ENCODE data around the gene ZC2HC1C. TPM values are rescaled to one million over a fixed set of nuclear protein-coding genes. Genes with fewer than 3 reads are reported as not detected.
"Not testable (repeated sequence)": the region's sequence is repeated elsewhere in the genome, so short reads cannot be mapped to it uniquely, and the experiment has no call there.

Gene ZC2HC1C
- total RNA-seq, 4 donors from 2014 or later, result 4.4 to 8.0 (median 5.1) TPM

DNA sequence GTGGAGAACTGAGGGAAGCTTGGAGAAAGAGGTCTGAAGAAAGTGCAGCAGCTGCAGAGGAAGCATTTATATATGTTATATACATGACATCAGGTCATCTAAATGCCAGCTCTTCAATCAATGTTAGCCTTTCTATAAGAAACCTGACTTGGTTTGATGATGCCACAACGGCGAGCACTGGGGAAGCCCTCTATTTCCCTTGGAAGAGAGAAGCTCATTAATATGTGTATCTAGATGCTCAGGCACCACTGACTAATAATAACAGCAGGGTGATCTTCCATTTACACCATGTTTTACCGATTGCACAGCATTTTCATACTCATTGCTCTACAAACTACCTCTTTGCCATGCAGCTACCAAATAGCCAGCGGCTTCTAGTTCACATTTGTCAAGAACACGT lies 6.4 kb upstream of the ZC2HC1C start:
- Histone ChIP-seq H3K4me1 (peaks cover 0 to 33% (median 8%) of the 10 kb centered on the region in 3 donors), H3K4me3 (peak overlapping the region; percentile 70 to 86), H3K27me3 (no peaks in the 10 kb centered on the region), H3K36me3 (no peaks in the 10 kb centered on the region), H3K9me3 (no peaks in the 10 kb centered on the region), H3K27ac (peak overlapping the region in 2 of 4 donors; percentile 82 to 86)
- no peak for TF ChIP-seq POLR2A (IDR thresholded peaks at IDR 0.05)
- no peak for TF ChIP-seq EP300 (IDR thresholded peaks at IDR 0.05)
- TF ChIP-seq CTCF (IDR thresholded peaks at IDR 0.05), result no peak
- TF ChIP-seq POLR2AphosphoS5 (IDR thresholded peaks at IDR 0.05), result no peak
- ATAC-seq, result no peak
- 18 to 20% methylated on average over 5 of the region's 5 CpGs for WGBS, 2 donors (ENCODE audit: low coverage in 1 of 2)

DNA sequence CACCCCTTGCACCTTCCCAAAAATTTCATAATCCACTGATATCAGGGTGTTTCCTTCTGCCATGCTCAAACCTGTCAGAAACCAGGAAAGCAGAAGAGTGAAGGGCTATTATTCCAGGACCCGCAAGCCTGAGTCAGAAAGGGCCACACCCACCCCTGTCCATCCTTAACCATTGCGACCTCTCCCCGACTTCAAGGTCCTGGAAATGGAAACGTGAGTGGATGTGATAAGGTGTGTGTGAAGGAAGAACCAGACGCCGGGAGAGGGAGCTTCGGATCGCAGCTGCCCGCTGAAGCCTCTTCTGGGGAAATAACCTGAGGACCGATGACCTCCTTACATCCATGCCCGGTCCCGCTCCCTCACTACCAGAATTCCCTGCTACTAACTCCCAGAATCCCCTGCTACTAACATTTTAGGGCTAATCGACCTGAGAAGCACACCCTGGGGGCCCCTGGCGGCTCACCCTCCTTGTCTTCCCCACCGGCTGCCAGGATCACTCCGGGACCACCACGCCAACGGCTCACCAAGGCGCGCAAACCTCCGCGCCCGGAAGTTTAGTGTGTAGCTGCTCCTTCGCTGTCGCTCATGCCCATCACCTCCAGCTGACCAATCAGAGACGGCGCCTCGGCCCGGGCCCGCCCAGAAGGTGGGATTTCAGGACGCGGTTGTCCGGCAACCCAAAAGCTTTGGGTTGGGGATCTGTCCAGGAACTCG lies 5.8 kb upstream of the ZC2HC1C start, which contains the start of gene ACYP1:
TSS of gene ACYP1 (minus strand) at position 534 of the 714 bp plus-strand sequence. CDS start at position 63, 471 bp downstream.
- Histone ChIP-seq H3K27ac (peak within 1 kb of the TSS; percentile 51 to 86 (median 80)), H3K36me3 (no peaks in the 10 kb centered on the region), H3K27me3 (no peaks in the 10 kb centered on the region), H3K4me3 (peak within 1 kb of the TSS; percentile 70 to 86), H3K4me1 (peaks cover 0 to 39% (median 12%) of the 10 kb centered on the region in 3 donors), H3K9me3 (no peaks in the 10 kb centered on the region)
- 0% methylated on average over 4 to 16 of the region's 34 CpGs for WGBS, 2 donors (ENCODE audit: low coverage in 1 of 2)
- peak; percentile 95 for ATAC-seq
- TF ChIP-seq POLR2AphosphoS5 (IDR thresholded peaks at IDR 0.05) (peak; percentile 30), EP300 (IDR thresholded peaks at IDR 0.05) (no peak), CTCF (IDR thresholded peaks at IDR 0.05) (peak in 1 of 4 experiments; percentile 11), POLR2A (IDR thresholded peaks at IDR 0.05) (peak in 1 of 2 donors; percentile 17)

GRCh38 chr14:75064205-75064567 lies 5.3 kb upstream of the ZC2HC1C start:
- Histone ChIP-seq H3K4me3 (peak overlapping the region; percentile 70 to 86), H3K36me3 (no peaks in the 10 kb centered on the region), H3K4me1 (peaks cover 0 to 39% (median 12%) of the 10 kb centered on the region in 3 donors), H3K27me3 (no peaks in the 10 kb centered on the region), H3K9me3 (no peaks in the 10 kb centered on the region), H3K27ac (peak overlapping the region in 3 of 4 donors; percentile 79 to 86 (median 82))
- TF ChIP-seq CTCF (IDR thresholded peaks at IDR 0.05), result no peak
- no peak for TF ChIP-seq POLR2A (IDR thresholded peaks at IDR 0.05)
- no peak for TF ChIP-seq EP300 (IDR thresholded peaks at IDR 0.05)
- no peak for TF ChIP-seq POLR2AphosphoS5 (IDR thresholded peaks at IDR 0.05)
- WGBS, 2 donors (ENCODE audit: low coverage in 1 of 2), result 0 to 74% methylated on average over 1 to 5 of the region's 8 CpGs
- ATAC-seq, result no peak

- 100% methylated on average over 2 of the region's 3 CpGs; no CpG with 5 or more reads in 1 of the 2 donors for WGBS, 2 donors (ENCODE audit: low coverage in 1 of 2)
- no peaks in the 10 kb centered on the region for H3K9me3 ChIP-seq
- TF ChIP-seq POLR2A (IDR thresholded peaks at IDR 0.05) (no peak), POLR2AphosphoS5 (IDR thresholded peaks at IDR 0.05) (no peak), CTCF (IDR thresholded peaks at IDR 0.05) (no peak), EP300 (IDR thresholded peaks at IDR 0.05) (no peak)
- H3K36me3 ChIP-seq, result no peaks in the 10 kb centered on the region
- H3K27ac ChIP-seq, result no peak overlapping the region
- peaks cover 0 to 57% (median 18%) of the 10 kb centered on the region in 3 donors for H3K4me1 ChIP-seq
- no peak overlapping the region for H3K4me3 ChIP-seq
- no peak for ATAC-seq
- H3K27me3 ChIP-seq, result no peaks in the 10 kb centered on the region
Measured at GRCh38 chr14:75066691-75067090, 2.8 kb upstream of the ZC2HC1C start.

GRCh38 chr14:75067212-75067611 lies 2.2 kb upstream of the ZC2HC1C start:
- no peak for ATAC-seq
- Histone ChIP-seq H3K4me1 (peaks cover 0 to 57% (median 18%) of the 10 kb centered on the region in 3 donors), H3K27ac (peak overlapping the region in 3 of 4 donors; percentile 86 to 89 (median 89)), H3K4me3 (no peak overlapping the region), H3K36me3 (no peaks in the 10 kb centered on the region), H3K27me3 (no peaks in the 10 kb centered on the region), H3K9me3 (no peaks in the 10 kb centered on the region)
- TF ChIP-seq POLR2A (IDR thresholded peaks at IDR 0.05) (no peak), EP300 (IDR thresholded peaks at IDR 0.05) (no peak), POLR2AphosphoS5 (IDR thresholded peaks at IDR 0.05) (no peak), CTCF (IDR thresholded peaks at IDR 0.05) (no peak)
- WGBS, 2 donors (ENCODE audit: low coverage in 1 of 2), result 94 to 100% methylated on average over 1 of the region's 1 CpG

- not testable (repeated sequence) for H3K9me3 ChIP-seq, H3K36me3 ChIP-seq, ATAC-seq, H3K27me3 ChIP-seq
- peaks cover 0 to 56% (median 18%) of the 10 kb centered on the region in 3 donors for H3K4me1 ChIP-seq
- peak overlapping the region in 1 of 2 donors; percentile 56 for H3K4me3 ChIP-seq
- WGBS, 2 donors (ENCODE audit: low coverage in 1 of 2), result 74 to 84% methylated on average over 2 to 4 of the region's 4 CpGs
- H3K27ac ChIP-seq, result peak overlapping the region; percentile 54 to 89 (median 88)
Measured at GRCh38 chr14:75067765-75068164, 1.7 kb upstream of the ZC2HC1C start.
